Measurements from ENCODE around the gene SATB1.
"Not testable (repeated sequence)": the region's sequence is repeated elsewhere in the genome, so short reads cannot be mapped to it uniquely, and the experiment has no call there.

Gene SATB1

GRCh38 chr3:18424729-18425640 lies at the start of gene SATB1:
SATB1 (minus strand) TSS chr3:18425339; CDS start chr3:18420967, 4,372 bp downstream.
- peak; percentile 47 for DNase-seq (ENCODE audit: low read depth)

GRCh38 chr3:18474202-18474601 lies 49.1 kb upstream of the SATB1 start:
- no peak for DNase-seq (ENCODE audit: low read depth)

- DNase-seq (ENCODE audit: low read depth): no peak
Measured at GRCh38 chr3:18469775-18470174, 44.6 kb upstream of the SATB1 start.

- no peak for DNase-seq (ENCODE audit: low read depth)
Measured at GRCh38 chr3:18466136-18466535, 41.0 kb upstream of the SATB1 start.

GRCh38 chr3:18454766-18455165 lies 29.6 kb upstream of the SATB1 start:
- DNase-seq (ENCODE audit: low read depth): no peak

GRCh38 chr3:18449618-18450017 lies 24.5 kb upstream of the SATB1 start:
- DNase-seq (ENCODE audit: low read depth): not testable (repeated sequence)

- no peak for DNase-seq (ENCODE audit: low read depth)
Measured at GRCh38 chr3:18447720-18448119, 22.6 kb upstream of the SATB1 start.

GRCh38 chr3:18446149-18446825 lies 21.1 kb upstream of the SATB1 start:
- DNase-seq (ENCODE audit: low read depth): no peak

- DNase-seq (ENCODE audit: low read depth): peak; percentile 60
Measured at GRCh38 chr3:18445401-18446148, 20.4 kb upstream of the SATB1 start.

- peak; percentile 61 for DNase-seq (ENCODE audit: low read depth)
Measured at GRCh38 chr3:18444595-18445400, 19.7 kb upstream of the SATB1 start.

- DNase-seq (ENCODE audit: low read depth): peak; percentile 15
Measured at GRCh38 chr3:18443665-18444594, 18.8 kb upstream of the SATB1 start.

- peak; percentile 9 for DNase-seq (ENCODE audit: low read depth)
Measured at GRCh38 chr3:18442756-18443664, 17.9 kb upstream of the SATB1 start.

GRCh38 chr3:18441551-18441950 lies 16.4 kb upstream of the SATB1 start:
- DNase-seq (ENCODE audit: low read depth): no peak

- DNase-seq (ENCODE audit: low read depth): no peak
Measured at GRCh38 chr3:18440066-18440722, 15.1 kb upstream of the SATB1 start.

- no peak for DNase-seq (ENCODE audit: low read depth)
Measured at GRCh38 chr3:18439281-18439680, 14.1 kb upstream of the SATB1 start.

- DNase-seq (ENCODE audit: low read depth): peak; percentile 12
Measured at GRCh38 chr3:18438586-18438985, 13.4 kb upstream of the SATB1 start.

- no peak for DNase-seq (ENCODE audit: low read depth)
Measured at GRCh38 chr3:18436213-18436612, 11.1 kb upstream of the SATB1 start.

- no peak for DNase-seq (ENCODE audit: low read depth)
Measured at GRCh38 chr3:18434711-18435110, 9.6 kb upstream of the SATB1 start.

GRCh38 chr3:18432752-18433151 lies 7.6 kb upstream of the SATB1 start:
- no peak for DNase-seq (ENCODE audit: low read depth)
